Measurements from ENCODE around the gene PLOD2.

GRCh38 chr3:146163584-146163983, 2.6 kb upstream of the PLOD2 start:
- TF ChIP-seq EZH2 (IDR thresholded peaks at IDR 0.05; ENCODE audit: borderline replicate concordance, insufficient read depth, low read depth, low read length, poor library complexity, severe bottlenecking) (no peak), CTCF (IDR thresholded peaks at IDR 0.05) (no peak)
